Fibroblast of lung (primary cell): ENCODE results near the gene WWOX. TPM values are rescaled to one million over a fixed set of nuclear protein-coding genes. Genes with fewer than 3 reads are reported as not detected.

Experiments
- DNase-seq, 2 donors: peaks; one replicate each; pipeline versions ENCODE4 v3.0.0 to v3.0.0-alpha.2; 2010; ENCODE audit warnings: low read depth in 2 of 2
- H2AFZ ChIP-seq: 2 replicates; pipeline ENCODE4 v1.5.1; 2012; ENCODE audit warnings: low read length, control low read depth, inconsistent platforms
- H3K27ac ChIP-seq: 2 replicates; pipeline ENCODE4 v1.5.1; 2011; ENCODE audit warnings: low read length, control low read depth; ENCODE audit not compliant: insufficient read depth
- H3K27me3 ChIP-seq: 2 replicates; pipeline ENCODE4 v1.5.1; 2011; ENCODE audit warnings: mild to moderate bottlenecking, low read length; ENCODE audit not compliant: control insufficient read depth, insufficient read depth
- H3K36me3 ChIP-seq: 2 replicates; pipeline ENCODE4 v1.5.1; 2011; ENCODE audit warnings: low read length; ENCODE audit not compliant: control insufficient read depth, insufficient read depth
- H3K4me1 ChIP-seq: 2 replicates; pipeline ENCODE4 v1.5.1; 2011; ENCODE audit warnings: low read length; ENCODE audit not compliant: control insufficient read depth, insufficient read depth; ENCODE audit errors: extremely low read depth
- H3K4me2 ChIP-seq: 2 replicates; pipeline ENCODE4 v1.5.1; 2011; ENCODE audit warnings: low read length, control low read depth; ENCODE audit not compliant: insufficient read depth; ENCODE audit errors: extremely low read depth
- H3K4me3 ChIP-seq, 4 experiments: fragments of 200-600 bp in 1 of 4; sonication (generic) in 1 of 4; replicated peaks in 1 of 4; 2 replicates each; pipeline ENCODE4 v1.5.1; 2011 to 2016; ENCODE audit warnings: low read length in 4 of 4, low read depth in 3 of 4, mild to moderate bottlenecking in 3 of 4, control low read depth in 2 of 4, inconsistent platforms in 1 of 4, mixed read lengths in 1 of 4; ENCODE audit not compliant: insufficient read depth in 1 of 4; ENCODE audit errors: control extremely low read depth in 1 of 4
- H3K79me2 ChIP-seq: 2 replicates; pipeline ENCODE4 v1.5.1; 2012; ENCODE audit warnings: mild to moderate bottlenecking, low read length, inconsistent platforms; ENCODE audit not compliant: control insufficient read depth, insufficient read depth
- H3K9ac ChIP-seq: 2 replicates; pipeline ENCODE4 v1.5.1; 2011; ENCODE audit warnings: mild to moderate bottlenecking, low read length, control low read depth; ENCODE audit not compliant: insufficient read depth
- H3K9me3 ChIP-seq: 2 replicates; pipeline ENCODE4 v1.5.1; 2012; ENCODE audit warnings: low read depth, low read length; ENCODE audit not compliant: control insufficient read depth, insufficient read depth
- H4K20me1 ChIP-seq: 2 replicates; pipeline ENCODE4 v1.5.1; 2011; ENCODE audit warnings: low read length; ENCODE audit not compliant: control insufficient read depth, insufficient read depth; ENCODE audit errors: extremely low read depth
- EZH2 ChIP-seq: IDR thresholded peaks from 2 replicates; pipeline ENCODE4 v1.5.1; 2012; ENCODE audit warnings: low read length, control low read depth, mild to moderate bottlenecking; ENCODE audit errors: missing control alignments
- polyA plus RNA-seq, 2 donors: library from polyadenylated mRNA; depleted of rRNA in 1 of 2; stranded (reverse) in 1 of 2; unstranded in 1 of 2; fragments of >200 nt; gene quantifications; 2 replicates each; pipeline ENCODE4 v1.2.1, GENCODE V29; 2011 to 2012; ENCODE audit warnings: missing spikeins in 1 of 2
- total RNA-seq: library from RNA; depleted of rRNA; stranded (reverse); fragments of >200 nt; gene quantifications from 2 replicates; pipeline ENCODE4 v1.2.1, GENCODE V29; 2014
- TF ChIP-seq, protein P1 (sequence below), 2 donors: IDR thresholded peaks in 1 of 2; conservative IDR thresholded peaks in 1 of 2; 1 replicate in 1 of 2; 2 replicates in 1 of 2; pipeline ENCODE4 v1.5.1; 2011 to 2012; ENCODE audit warnings: low read length in 2 of 2, control low read depth in 1 of 2, inconsistent platforms in 1 of 2, low read depth in 1 of 2, mild to moderate bottlenecking in 1 of 2

Gene WWOX
- total and polyA plus RNA-seq, 2 donors (not counting 1 experiment from before 2014, with no cell fraction given) = 5.6 to 16.3 TPM

GRCh38 chr16:79019431-79019830, 920.0 kb downstream of the WWOX start:
- no peaks in the 10 kb centered on the region for H3K4me1 ChIP-seq
- H2AFZ ChIP-seq = no peak overlapping the region
- H3K27ac ChIP-seq = no peak overlapping the region
- H3K4me2 ChIP-seq = no peak overlapping the region
- no peak overlapping the region for H3K9ac ChIP-seq
- no peak for TF ChIP-seq EZH2
- TF ChIP-seq, protein P1, sequence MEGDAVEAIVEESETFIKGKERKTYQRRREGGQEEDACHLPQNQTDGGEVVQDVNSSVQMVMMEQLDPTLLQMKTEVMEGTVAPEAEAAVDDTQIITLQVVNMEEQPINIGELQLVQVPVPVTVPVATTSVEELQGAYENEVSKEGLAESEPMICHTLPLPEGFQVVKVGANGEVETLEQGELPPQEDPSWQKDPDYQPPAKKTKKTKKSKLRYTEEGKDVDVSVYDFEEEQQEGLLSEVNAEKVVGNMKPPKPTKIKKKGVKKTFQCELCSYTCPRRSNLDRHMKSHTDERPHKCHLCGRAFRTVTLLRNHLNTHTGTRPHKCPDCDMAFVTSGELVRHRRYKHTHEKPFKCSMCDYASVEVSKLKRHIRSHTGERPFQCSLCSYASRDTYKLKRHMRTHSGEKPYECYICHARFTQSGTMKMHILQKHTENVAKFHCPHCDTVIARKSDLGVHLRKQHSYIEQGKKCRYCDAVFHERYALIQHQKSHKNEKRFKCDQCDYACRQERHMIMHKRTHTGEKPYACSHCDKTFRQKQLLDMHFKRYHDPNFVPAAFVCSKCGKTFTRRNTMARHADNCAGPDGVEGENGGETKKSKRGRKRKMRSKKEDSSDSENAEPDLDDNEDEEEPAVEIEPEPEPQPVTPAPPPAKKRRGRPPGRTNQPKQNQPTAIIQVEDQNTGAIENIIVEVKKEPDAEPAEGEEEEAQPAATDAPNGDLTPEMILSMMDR (conservative IDR thresholded peaks at IDR 0.05 in 1 of 2, IDR thresholded peaks at IDR 0.05 in 1 of 2; ENCODE audit: low read depth in 1 of 2, low read length in 2 of 2) = no peak
- H4K20me1 ChIP-seq = no peaks in the 10 kb centered on the region
- H3K4me3 ChIP-seq = no peak overlapping the region
- no peaks in the 10 kb centered on the region for H3K79me2 ChIP-seq
- H3K9me3 ChIP-seq = no peaks in the 10 kb centered on the region
- H3K36me3 ChIP-seq = no peaks in the 10 kb centered on the region
- H3K27me3 ChIP-seq = no peaks in the 10 kb centered on the region
- DNase-seq = no peak

GRCh38 chr16:79021991-79022630, 922.7 kb downstream of the WWOX start:
- no peak overlapping the region for H2AFZ ChIP-seq
- H3K9me3 ChIP-seq = no peaks in the 10 kb centered on the region
- H3K4me3 ChIP-seq = no peak overlapping the region
- no peak for DNase-seq
- H3K9ac ChIP-seq = no peak overlapping the region
- no peaks in the 10 kb centered on the region for H3K79me2 ChIP-seq
- H4K20me1 ChIP-seq = no peaks in the 10 kb centered on the region
- no peaks in the 10 kb centered on the region for H3K36me3 ChIP-seq
- no peak overlapping the region for H3K4me2 ChIP-seq
- H3K4me1 ChIP-seq = no peaks in the 10 kb centered on the region
- no peaks in the 10 kb centered on the region for H3K27me3 ChIP-seq
- no peak overlapping the region for H3K27ac ChIP-seq
- no peak for TF ChIP-seq EZH2
- TF ChIP-seq, protein P1 (conservative IDR thresholded peaks at IDR 0.05 in 1 of 2, IDR thresholded peaks at IDR 0.05 in 1 of 2; ENCODE audit: low read depth in 1 of 2, low read length in 2 of 2) = no peak

GRCh38 chr16:79026117-79026516, 926.7 kb downstream of the WWOX start:
- DNase-seq = no peak
- no peaks in the 10 kb centered on the region for H4K20me1 ChIP-seq
- H3K9ac ChIP-seq = no peak overlapping the region
- no peaks in the 10 kb centered on the region for H3K79me2 ChIP-seq
- no peak overlapping the region for H3K4me2 ChIP-seq
- no peak overlapping the region for H3K27ac ChIP-seq
- H3K9me3 ChIP-seq = no peaks in the 10 kb centered on the region
- H2AFZ ChIP-seq = no peak overlapping the region
- TF ChIP-seq, protein P1 (conservative IDR thresholded peaks at IDR 0.05 in 1 of 2, IDR thresholded peaks at IDR 0.05 in 1 of 2; ENCODE audit: low read depth in 1 of 2, low read length in 2 of 2) = no peak
- TF ChIP-seq EZH2 = no peak
- H3K4me1 ChIP-seq = no peaks in the 10 kb centered on the region
- no peak overlapping the region for H3K4me3 ChIP-seq
- H3K27me3 ChIP-seq = no peaks in the 10 kb centered on the region
- no peaks in the 10 kb centered on the region for H3K36me3 ChIP-seq
